ENCODE data around the gene NHLRC1.

The NHLRC1 gene

DNA sequence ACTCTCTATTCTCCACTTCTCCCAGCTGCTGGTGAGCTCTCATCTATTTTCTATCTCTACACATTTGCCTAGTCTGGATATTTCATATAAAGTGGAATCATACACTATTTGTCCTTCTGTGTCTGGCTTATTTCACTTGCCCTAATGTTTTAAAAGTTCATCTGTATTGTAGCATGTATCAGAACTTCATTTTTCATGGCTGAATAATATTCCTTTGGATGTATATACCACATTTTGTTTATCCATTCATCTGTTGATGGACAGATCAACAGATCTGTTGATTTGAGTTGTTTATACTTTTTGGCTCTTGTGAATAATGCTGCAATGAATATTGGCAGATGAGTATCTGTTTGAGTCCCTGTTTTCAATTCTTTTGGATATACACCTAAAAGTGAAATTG, 49.6 kb downstream of the NHLRC1 start:
- Histone ChIP-seq H3K9me2 (replicated peaks; ENCODE audit: low read depth, low read length) (no peaks in the 10 kb centered on the region), H2AFZ (ENCODE audit: low read length) (no peak overlapping the region), H3K36me3 (ENCODE audit: insufficient read depth, low read length) (no peaks in the 10 kb centered on the region), H3K4me2 (ENCODE audit: low read depth, low read length, poor library complexity, severe bottlenecking) (no peak overlapping the region), H3K9ac (ENCODE audit: low read depth, low read length, poor library complexity, severe bottlenecking) (no peak overlapping the region), H4K20me1 (ENCODE audit: insufficient read depth, low read length, poor library complexity, severe bottlenecking) (no peaks in the 10 kb centered on the region), H3F3A (ENCODE audit: low read depth) (no peaks in the 10 kb centered on the region), H3K4me3 (ENCODE audit: low read length, poor library complexity, severe bottlenecking) (no peak overlapping the region), H3K79me2 (ENCODE audit: insufficient read depth, low read length) (no peaks in the 10 kb centered on the region), H3K27me3 (ENCODE audit: insufficient read depth, low read length, poor library complexity, severe bottlenecking) (no peaks in the 10 kb centered on the region), H3K9me3 (ENCODE audit: insufficient read depth, low read depth, low read length) (peaks cover 5% of the 10 kb centered on the region; the same call in 1 of the 2 replicates), H3K4me1 (ENCODE audit: insufficient read depth, low read length, poor library complexity, severe bottlenecking) (peaks cover 9% of the 10 kb centered on the region)
- TF ChIP-seq EZH2phosphoT487 (IDR thresholded peaks at IDR 0.05; ENCODE audit: borderline replicate concordance), result no peak
- TF ChIP-seq, protein P1, sequence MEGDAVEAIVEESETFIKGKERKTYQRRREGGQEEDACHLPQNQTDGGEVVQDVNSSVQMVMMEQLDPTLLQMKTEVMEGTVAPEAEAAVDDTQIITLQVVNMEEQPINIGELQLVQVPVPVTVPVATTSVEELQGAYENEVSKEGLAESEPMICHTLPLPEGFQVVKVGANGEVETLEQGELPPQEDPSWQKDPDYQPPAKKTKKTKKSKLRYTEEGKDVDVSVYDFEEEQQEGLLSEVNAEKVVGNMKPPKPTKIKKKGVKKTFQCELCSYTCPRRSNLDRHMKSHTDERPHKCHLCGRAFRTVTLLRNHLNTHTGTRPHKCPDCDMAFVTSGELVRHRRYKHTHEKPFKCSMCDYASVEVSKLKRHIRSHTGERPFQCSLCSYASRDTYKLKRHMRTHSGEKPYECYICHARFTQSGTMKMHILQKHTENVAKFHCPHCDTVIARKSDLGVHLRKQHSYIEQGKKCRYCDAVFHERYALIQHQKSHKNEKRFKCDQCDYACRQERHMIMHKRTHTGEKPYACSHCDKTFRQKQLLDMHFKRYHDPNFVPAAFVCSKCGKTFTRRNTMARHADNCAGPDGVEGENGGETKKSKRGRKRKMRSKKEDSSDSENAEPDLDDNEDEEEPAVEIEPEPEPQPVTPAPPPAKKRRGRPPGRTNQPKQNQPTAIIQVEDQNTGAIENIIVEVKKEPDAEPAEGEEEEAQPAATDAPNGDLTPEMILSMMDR (conservative IDR thresholded peaks at IDR 0.05; ENCODE audit: low read length), result no peak

DNA sequence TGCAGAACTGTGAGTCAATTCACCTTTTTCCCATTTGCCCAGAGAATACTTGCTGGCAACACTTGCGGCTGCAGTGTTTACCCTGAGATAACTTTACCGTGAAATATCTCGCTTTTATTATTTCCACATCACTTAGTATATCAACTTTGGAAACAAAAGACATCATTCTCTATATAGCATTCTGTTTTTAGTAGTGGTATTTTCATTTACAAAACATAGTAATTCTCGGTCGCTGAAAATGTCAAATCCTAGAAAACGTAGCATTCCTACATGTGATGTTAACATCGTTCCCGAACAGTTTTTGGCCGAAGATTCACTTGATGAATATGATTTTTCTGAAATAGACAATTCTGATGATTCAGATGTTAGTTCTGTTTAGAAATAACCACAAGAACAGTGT, 52.0 kb downstream of the NHLRC1 start:
- H3K4me1 ChIP-seq (ENCODE audit: insufficient read depth, low read length, poor library complexity, severe bottlenecking), result peaks cover 9% of the 10 kb centered on the region
- H3K36me3 ChIP-seq (ENCODE audit: insufficient read depth, low read length), result no peaks in the 10 kb centered on the region
- H3K4me3 ChIP-seq (ENCODE audit: low read length, poor library complexity, severe bottlenecking), result no peak overlapping the region
- H3K9ac ChIP-seq (ENCODE audit: low read depth, low read length, poor library complexity, severe bottlenecking), result no peak overlapping the region
- TF ChIP-seq EZH2phosphoT487 (IDR thresholded peaks at IDR 0.05; ENCODE audit: borderline replicate concordance), result no peak
- TF ChIP-seq, protein P1 (conservative IDR thresholded peaks at IDR 0.05; ENCODE audit: low read length), result no peak
- H3K79me2 ChIP-seq (ENCODE audit: insufficient read depth, low read length), result no peaks in the 10 kb centered on the region
- 0 out of 2 replicates have a peak overlapping the region, but pooled peaks have one; percentile 54 for H2AFZ ChIP-seq (ENCODE audit: low read length)
- no peaks in the 10 kb centered on the region for H3K27me3 ChIP-seq (ENCODE audit: insufficient read depth, low read length, poor library complexity, severe bottlenecking)
- no peaks in the 10 kb centered on the region for H3F3A ChIP-seq (ENCODE audit: low read depth)
- H3K9me3 ChIP-seq (ENCODE audit: insufficient read depth, low read depth, low read length), result peaks cover under 1% of the 10 kb centered on the region; the same call in 1 of the 2 replicates
- no peaks in the 10 kb centered on the region for H4K20me1 ChIP-seq (ENCODE audit: insufficient read depth, low read length, poor library complexity, severe bottlenecking)
- no peak overlapping the region for H3K4me2 ChIP-seq (ENCODE audit: low read depth, low read length, poor library complexity, severe bottlenecking)
- no peaks in the 10 kb centered on the region for H3K9me2 ChIP-seq (replicated peaks; ENCODE audit: low read depth, low read length)

Data from Loucy (cell line).